Breast epithelium (tissue), 3 donors: ENCODE measurements around the gene LPAR5.

Experiments
- CTCF ChIP-seq, 3 donors: fragments of 450-650 bp; IDR thresholded peaks; one replicate each; pipeline ENCODE4 v1.5.1; 2016 to 2017; ENCODE audit warnings: antibody characterized with exemption in 3 of 3, mild to moderate bottlenecking in 3 of 3, moderate library complexity in 3 of 3
- POLR2A ChIP-seq: fragments of 450-650 bp; IDR thresholded peaks from one replicate; pipeline ENCODE4 v1.6.1; 2016; ENCODE audit warnings: antibody characterized with exemption, mild to moderate bottlenecking, moderate library complexity

DNA sequence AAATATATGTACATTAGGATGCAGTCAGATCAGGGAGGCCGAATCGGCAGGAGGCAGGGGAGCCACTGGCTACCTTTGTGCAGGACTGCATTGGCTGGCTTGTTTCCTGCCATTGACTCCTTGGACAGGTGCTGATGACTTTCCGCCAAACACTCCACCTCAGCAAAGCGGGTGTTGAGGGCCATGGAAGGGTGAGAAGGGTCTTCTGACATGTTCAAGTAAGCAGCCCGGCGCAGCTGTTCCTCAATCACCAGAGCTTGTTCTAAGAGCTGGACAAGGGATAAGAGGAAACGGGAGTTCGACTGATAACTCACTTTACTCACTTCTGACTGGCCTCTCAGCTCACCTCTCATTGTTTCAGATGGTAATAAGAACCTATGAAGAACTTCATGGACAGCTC lies 62.8 kb downstream of the LPAR5 start:
- no peak for TF ChIP-seq CTCF (IDR thresholded peaks at IDR 0.05)
- TF ChIP-seq POLR2A, result no peak
